ENCODE results near the gene CPZ.

Gene CPZ

DNA sequence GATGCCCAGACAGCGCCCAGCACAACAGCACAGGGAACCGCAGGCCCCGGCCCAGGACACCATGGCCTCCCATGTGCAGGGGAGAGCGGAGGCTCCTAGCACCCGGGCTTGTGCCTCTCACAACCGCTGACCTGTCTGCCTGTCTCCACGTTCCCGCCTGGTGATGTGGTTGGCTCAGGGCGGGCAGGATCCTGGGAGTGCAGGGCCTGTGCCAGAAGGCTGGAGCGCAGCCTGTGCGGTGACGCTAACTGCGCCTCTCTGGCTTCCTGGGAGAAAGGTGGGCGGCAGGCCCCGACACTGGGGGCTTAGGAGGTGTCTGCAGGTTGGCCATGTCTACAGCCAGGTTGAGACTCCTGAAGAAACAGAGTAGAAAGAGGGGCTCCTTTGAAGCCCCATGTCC is 48.7 kb downstream of the CPZ start:
- no peak overlapping the region for H2AK5ac ChIP-seq (ENCODE audit: low read depth, low read length)
- no peak for DNase-seq (ENCODE audit: low spot score)
- H3K36me3 ChIP-seq (replicated peaks in 1 of 2; ENCODE audit: control insufficient read depth in 2 of 2, insufficient read depth in 2 of 2, low read length in 2 of 2): no peaks in the 10 kb centered on the region
- no peak overlapping the region for H3K23ac ChIP-seq (ENCODE audit: low read depth, low read length, poor library complexity)
- no CpG with 5 or more reads among the region's 15 CpGs for WGBS, 2 donors (ENCODE audit: extremely low coverage in 2 of 2, insufficient read length in 2 of 2, insufficient replicate concordance in 1 of 2)
- H3K27ac ChIP-seq (replicated peaks; ENCODE audit: low read length): no peak overlapping the region
- peaks cover 2% of the 10 kb centered on the region for H3K79me1 ChIP-seq (ENCODE audit: low read depth, low read length)
- H3K27me3 ChIP-seq (ENCODE audit: control insufficient read depth in 3 of 3, insufficient read depth in 3 of 3, low read depth in 1 of 3, low read length in 3 of 3): peaks cover 0 to 9% (median 1%) of the 10 kb centered on the region in 3 experiments
- no peak overlapping the region for H2AFZ ChIP-seq (ENCODE audit: low read length)
- H2BK120ac ChIP-seq (ENCODE audit: low read depth, low read length): no peak overlapping the region
- H3K4ac ChIP-seq (ENCODE audit: low read length): no peak overlapping the region
- H2BK12ac ChIP-seq (ENCODE audit: low read length): no peak overlapping the region
- no peak overlapping the region for H3K4me2 ChIP-seq (ENCODE audit: insufficient read depth, low read length, poor library complexity, severe bottlenecking)
- H3K4me1 ChIP-seq (ENCODE audit: control insufficient read depth in 2 of 2, insufficient read depth in 1 of 2, low read depth in 1 of 2, low read length in 2 of 2): peaks cover 0 to 9% of the 10 kb centered on the region in 2 donors
- H4K91ac ChIP-seq (ENCODE audit: low read depth, low read length, poor library complexity): no peak overlapping the region
- H4K8ac ChIP-seq (ENCODE audit: low read depth, low read length): no peak overlapping the region
- peak overlapping the region; percentile 18 for H3K9ac ChIP-seq (ENCODE audit: low read depth, low read length, poor library complexity)
- no peak overlapping the region for H2BK5ac ChIP-seq (ENCODE audit: low read length)
- no peak overlapping the region for H3K18ac ChIP-seq (ENCODE audit: low read length)
- H2BK15ac ChIP-seq (ENCODE audit: low read length): peak overlapping the region; percentile 35
- H3K14ac ChIP-seq (ENCODE audit: low read length): no peak overlapping the region
- H3K9me3 ChIP-seq (replicated peaks in 1 of 2; ENCODE audit: control insufficient read depth in 2 of 2, insufficient read depth in 1 of 2, low read depth in 1 of 2, low read length in 2 of 2): peaks cover 0 to 3% of the 10 kb centered on the region in 2 donors
- no peak overlapping the region for H3K4me3 ChIP-seq (ENCODE audit: low read length in 2 of 2)

DNA sequence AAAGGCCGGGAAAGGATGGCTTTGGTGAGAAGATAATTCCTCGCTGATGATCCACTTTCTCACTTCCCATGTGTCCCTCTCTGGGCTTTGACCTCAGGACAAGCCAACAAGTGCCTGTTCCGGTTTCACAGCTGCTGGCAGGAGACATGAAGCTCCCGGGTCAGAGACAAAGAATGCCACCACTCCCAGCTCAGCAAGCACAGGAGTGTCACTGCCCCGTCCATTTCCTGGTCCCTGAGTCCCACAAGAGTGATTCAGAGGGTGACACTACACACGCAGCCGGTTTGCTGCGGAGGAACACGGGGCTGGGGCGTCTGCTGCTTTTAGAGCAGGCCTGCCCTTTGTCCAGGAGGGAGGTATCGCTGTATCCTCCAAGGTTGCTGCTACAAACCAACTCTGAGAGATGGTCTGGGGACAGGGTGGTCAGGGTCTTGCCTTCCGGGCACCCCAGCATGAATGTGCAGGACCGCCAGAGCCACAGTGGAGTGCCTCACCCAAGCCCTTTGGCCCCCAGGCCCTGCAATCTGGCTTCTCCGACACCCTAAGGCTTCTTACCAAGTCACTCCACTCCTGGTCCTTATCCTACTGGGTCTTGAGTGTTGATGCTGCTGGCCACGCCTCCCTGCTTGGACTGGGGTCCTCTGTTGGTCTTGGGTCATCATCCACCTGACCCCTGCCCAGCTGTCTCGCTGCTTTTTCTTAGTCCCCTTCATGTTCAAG is 49.5 kb downstream of the CPZ start:
- H3K14ac ChIP-seq (ENCODE audit: low read length): no peak overlapping the region
- H3K9me3 ChIP-seq (replicated peaks in 1 of 2; ENCODE audit: control insufficient read depth in 2 of 2, insufficient read depth in 1 of 2, low read depth in 1 of 2, low read length in 2 of 2): peaks cover 0 to 3% of the 10 kb centered on the region in 2 donors
- peaks cover 0 to 14% (median 1%) of the 10 kb centered on the region in 3 experiments for H3K27me3 ChIP-seq (ENCODE audit: control insufficient read depth in 3 of 3, insufficient read depth in 3 of 3, low read depth in 1 of 3, low read length in 3 of 3)
- H3K79me1 ChIP-seq (ENCODE audit: low read depth, low read length): peaks cover 2% of the 10 kb centered on the region
- H3K27ac ChIP-seq (replicated peaks; ENCODE audit: low read length): no peak overlapping the region
- no peak overlapping the region for H3K23ac ChIP-seq (ENCODE audit: low read depth, low read length, poor library complexity)
- no peak overlapping the region for H3K4me3 ChIP-seq (ENCODE audit: low read length in 2 of 2)
- peak overlapping the region; percentile 42 for H2AK5ac ChIP-seq (ENCODE audit: low read depth, low read length)
- H3K36me3 ChIP-seq (replicated peaks in 1 of 2; ENCODE audit: control insufficient read depth in 2 of 2, insufficient read depth in 2 of 2, low read length in 2 of 2): no peaks in the 10 kb centered on the region
- H3K4me2 ChIP-seq (ENCODE audit: insufficient read depth, low read length, poor library complexity, severe bottlenecking): no peak overlapping the region
- no CpG with 5 or more reads among the region's 16 CpGs for WGBS, 2 donors (ENCODE audit: extremely low coverage in 2 of 2, insufficient read length in 2 of 2, insufficient replicate concordance in 1 of 2)
- H2BK12ac ChIP-seq (ENCODE audit: low read length): no peak overlapping the region
- no peak overlapping the region for H3K4ac ChIP-seq (ENCODE audit: low read length)
- H4K8ac ChIP-seq (ENCODE audit: low read depth, low read length): no peak overlapping the region
- no peak for DNase-seq (ENCODE audit: low spot score)
- no peak overlapping the region for H2AFZ ChIP-seq (ENCODE audit: low read length)
- H3K9ac ChIP-seq (ENCODE audit: low read depth, low read length, poor library complexity): no peak overlapping the region
- no peak overlapping the region for H3K18ac ChIP-seq (ENCODE audit: low read length)
- no peak overlapping the region for H4K91ac ChIP-seq (ENCODE audit: low read depth, low read length, poor library complexity)
- no peak overlapping the region for H2BK120ac ChIP-seq (ENCODE audit: low read depth, low read length)
- H2BK5ac ChIP-seq (ENCODE audit: low read length): no peak overlapping the region
- H3K4me1 ChIP-seq (ENCODE audit: control insufficient read depth in 2 of 2, insufficient read depth in 1 of 2, low read depth in 1 of 2, low read length in 2 of 2): peaks cover 0 to 14% of the 10 kb centered on the region in 2 donors
- no peak overlapping the region for H2BK15ac ChIP-seq (ENCODE audit: low read length)

DNA sequence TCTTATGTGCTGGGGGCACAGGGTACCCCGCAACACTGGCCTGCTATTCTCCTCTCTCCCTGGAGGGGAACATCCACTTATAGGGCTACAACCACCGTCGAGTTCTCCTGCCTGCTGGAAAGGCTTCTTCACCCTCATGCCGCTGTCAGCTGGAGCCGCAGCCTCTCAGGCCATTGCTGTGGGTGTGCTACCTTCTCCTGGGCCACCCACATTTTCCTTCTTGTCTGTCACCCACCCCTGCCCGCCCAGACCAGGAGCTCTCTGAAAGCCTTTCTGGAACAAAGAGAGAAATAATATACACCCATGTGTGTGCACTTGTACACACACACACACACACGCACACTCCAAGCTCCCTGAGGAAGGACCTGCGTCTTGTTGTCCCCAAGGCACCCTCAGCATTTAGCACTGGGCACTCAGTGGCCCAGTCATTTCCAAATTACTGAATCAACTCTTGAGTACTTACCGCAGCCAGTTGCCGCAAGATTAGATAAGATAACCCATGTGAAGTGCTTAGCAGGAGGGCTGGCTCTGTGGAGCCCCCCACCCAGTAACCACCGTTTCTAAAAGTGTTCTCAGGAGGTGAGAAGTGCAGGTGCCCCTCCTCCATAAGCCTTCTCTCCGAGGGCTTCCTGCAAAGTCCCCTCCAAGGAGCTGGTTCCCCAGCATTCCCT is 50.2 kb downstream of the CPZ start:
- Histone ChIP-seq H3K27ac (replicated peaks; ENCODE audit: low read length) (no peak overlapping the region), H3K4me2 (ENCODE audit: insufficient read depth, low read length, poor library complexity, severe bottlenecking) (no peak overlapping the region), H2BK120ac (ENCODE audit: low read depth, low read length) (no peak overlapping the region), H2BK15ac (ENCODE audit: low read length) (no peak overlapping the region), H3K27me3 (ENCODE audit: control insufficient read depth in 3 of 3, insufficient read depth in 3 of 3, low read depth in 1 of 3, low read length in 3 of 3) (peaks cover 0 to 14% (median 1%) of the 10 kb centered on the region in 3 experiments), H3K18ac (ENCODE audit: low read length) (no peak overlapping the region), H3K14ac (ENCODE audit: low read length) (no peak overlapping the region), H3K4me1 (ENCODE audit: control insufficient read depth in 2 of 2, insufficient read depth in 1 of 2, low read depth in 1 of 2, low read length in 2 of 2) (peaks cover 0 to 14% of the 10 kb centered on the region in 2 donors), H3K36me3 (replicated peaks in 1 of 2; ENCODE audit: control insufficient read depth in 2 of 2, insufficient read depth in 2 of 2, low read length in 2 of 2) (no peaks in the 10 kb centered on the region), H4K8ac (ENCODE audit: low read depth, low read length) (no peak overlapping the region), H3K23ac (ENCODE audit: low read depth, low read length, poor library complexity) (no peak overlapping the region), H3K79me1 (ENCODE audit: low read depth, low read length) (peaks cover 2% of the 10 kb centered on the region), H3K9me3 (replicated peaks in 1 of 2; ENCODE audit: control insufficient read depth in 2 of 2, insufficient read depth in 1 of 2, low read depth in 1 of 2, low read length in 2 of 2) (peaks cover 0 to 3% of the 10 kb centered on the region in 2 donors), H2BK12ac (ENCODE audit: low read length) (no peak overlapping the region), H4K91ac (ENCODE audit: low read depth, low read length, poor library complexity) (no peak overlapping the region), H2AFZ (ENCODE audit: low read length) (no peak overlapping the region), H3K9ac (ENCODE audit: low read depth, low read length, poor library complexity) (no peak overlapping the region), H2BK5ac (ENCODE audit: low read length) (no peak overlapping the region), H2AK5ac (ENCODE audit: low read depth, low read length) (peak overlapping the region; percentile 42), H3K4ac (ENCODE audit: low read length) (no peak overlapping the region), H3K4me3 (ENCODE audit: low read length in 2 of 2) (no peak overlapping the region)
- no peak for DNase-seq (ENCODE audit: low spot score)
- WGBS, 2 donors (ENCODE audit: extremely low coverage in 2 of 2, insufficient read length in 2 of 2, insufficient replicate concordance in 1 of 2): no CpG with 5 or more reads among the region's 12 CpGs

DNA sequence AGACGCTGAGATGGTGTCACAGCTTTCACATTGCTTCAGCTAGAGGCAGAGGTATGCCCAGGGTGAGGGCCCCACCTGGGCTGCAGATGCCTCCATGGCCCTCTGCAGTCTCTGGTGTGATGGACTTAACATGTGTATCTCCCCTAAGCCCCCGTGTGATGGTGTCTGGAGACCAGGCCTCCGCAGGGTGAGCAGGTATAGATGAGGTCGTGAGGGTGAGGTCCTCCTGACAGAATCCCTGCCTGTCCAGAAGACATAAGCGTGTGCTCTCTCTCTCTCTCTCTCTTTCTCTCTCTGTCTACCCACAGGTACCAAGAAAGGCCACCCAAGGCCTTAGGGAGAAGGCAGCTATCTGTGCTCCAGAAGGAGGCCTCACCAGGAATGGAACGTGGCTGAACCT is 50.9 kb downstream of the CPZ start:
- H3K79me1 ChIP-seq (ENCODE audit: low read depth, low read length): peaks cover 2% of the 10 kb centered on the region
- no peak overlapping the region for H2BK12ac ChIP-seq (ENCODE audit: low read length)
- H2AK5ac ChIP-seq (ENCODE audit: low read depth, low read length): peak overlapping the region; percentile 53
- H2BK15ac ChIP-seq (ENCODE audit: low read length): no peak overlapping the region
- H4K91ac ChIP-seq (ENCODE audit: low read depth, low read length, poor library complexity): no peak overlapping the region
- H2AFZ ChIP-seq (ENCODE audit: low read length): no peak overlapping the region
- H2BK5ac ChIP-seq (ENCODE audit: low read length): peak overlapping the region; percentile 54
- H3K27me3 ChIP-seq (ENCODE audit: control insufficient read depth in 3 of 3, insufficient read depth in 3 of 3, low read depth in 1 of 3, low read length in 3 of 3): peaks cover 0 to 15% (median 1%) of the 10 kb centered on the region in 3 experiments
- H3K4ac ChIP-seq (ENCODE audit: low read length): no peak overlapping the region
- H3K9me3 ChIP-seq (replicated peaks in 1 of 2; ENCODE audit: control insufficient read depth in 2 of 2, insufficient read depth in 1 of 2, low read depth in 1 of 2, low read length in 2 of 2): peaks cover 0 to 3% of the 10 kb centered on the region in 2 donors
- DNase-seq (ENCODE audit: low spot score): no peak
- H3K4me1 ChIP-seq (ENCODE audit: control insufficient read depth in 2 of 2, insufficient read depth in 1 of 2, low read depth in 1 of 2, low read length in 2 of 2): peaks cover 0 to 14% of the 10 kb centered on the region in 2 donors
- no CpG with 5 or more reads among the region's 6 CpGs for WGBS, 2 donors (ENCODE audit: extremely low coverage in 2 of 2, insufficient read length in 2 of 2, insufficient replicate concordance in 1 of 2)
- H3K18ac ChIP-seq (ENCODE audit: low read length): no peak overlapping the region
- peak overlapping the region; percentile 1 for H2BK120ac ChIP-seq (ENCODE audit: low read depth, low read length)
- H3K23ac ChIP-seq (ENCODE audit: low read depth, low read length, poor library complexity): no peak overlapping the region
- no peak overlapping the region for H3K27ac ChIP-seq (replicated peaks; ENCODE audit: low read length)
- no peak overlapping the region for H3K4me3 ChIP-seq (ENCODE audit: low read length in 2 of 2)
- no peak overlapping the region for H3K9ac ChIP-seq (ENCODE audit: low read depth, low read length, poor library complexity)
- H3K4me2 ChIP-seq (ENCODE audit: insufficient read depth, low read length, poor library complexity, severe bottlenecking): no peak overlapping the region
- H3K36me3 ChIP-seq (replicated peaks in 1 of 2; ENCODE audit: control insufficient read depth in 2 of 2, insufficient read depth in 2 of 2, low read length in 2 of 2): no peaks in the 10 kb centered on the region
- H4K8ac ChIP-seq (ENCODE audit: low read depth, low read length): no peak overlapping the region
- no peak overlapping the region for H3K14ac ChIP-seq (ENCODE audit: low read length)

All from neuronal stem cell (in vitro differentiated cells).